HG03103 (cell line): ENCODE results near the gene FBXO48.

ENCODE experiments used
- ATAC-seq: cut with Tn5 transposase; IDR thresholded peaks from one replicate; pipeline ENCODE4 v1.9.1; 2021; ENCODE audit warnings: low read depth; ENCODE audit not compliant: unreplicated experiment

Gene FBXO48

GRCh38 chr2:68438455-68439303 lies 28.4 kb downstream of the FBXO48 start:
- no peak for ATAC-seq

- ATAC-seq, result no peak
These were observed 30.8 kb downstream of the FBXO48 start for GRCh38 chr2:68436270-68436669.

DNA sequence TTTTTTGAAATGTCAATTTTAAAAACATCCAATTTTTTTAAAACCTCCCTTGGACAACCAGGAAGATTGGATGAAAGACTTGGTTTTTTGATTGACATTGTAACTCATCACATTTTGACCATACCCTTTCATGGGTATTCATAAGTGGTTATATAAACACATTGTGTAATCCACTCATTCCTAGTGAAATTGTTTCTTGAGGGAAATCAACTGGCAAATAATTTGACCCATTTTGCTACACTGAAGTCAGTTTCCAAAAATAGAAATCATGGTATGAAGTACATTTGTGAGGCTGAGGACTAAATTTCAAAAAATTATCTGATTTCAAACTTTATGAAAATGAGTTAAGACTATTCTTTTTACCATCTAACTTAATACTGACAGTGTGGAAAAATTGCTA lies 31.5 kb downstream of the FBXO48 start:
- ATAC-seq, result no peak

- no peak for ATAC-seq
These were observed 32.1 kb downstream of the FBXO48 start for GRCh38 chr2:68434981-68435380.

GRCh38 chr2:68432696-68433658 lies 34.1 kb downstream of the FBXO48 start:
- no peak for ATAC-seq

GRCh38 chr2:68431316-68431972 lies 35.6 kb downstream of the FBXO48 start:
- no peak for ATAC-seq

GRCh38 chr2:68429311-68429826 lies 37.7 kb downstream of the FBXO48 start:
- no peak for ATAC-seq

- ATAC-seq, result no peak
These were observed 38.3 kb downstream of the FBXO48 start for GRCh38 chr2:68428746-68429145.

- no peak for ATAC-seq
These were observed 39.0 kb downstream of the FBXO48 start for GRCh38 chr2:68428126-68428525.

GRCh38 chr2:68426848-68427579 lies 40.1 kb downstream of the FBXO48 start:
- ATAC-seq, result no peak

GRCh38 chr2:68426446-68426845 lies 40.6 kb downstream of the FBXO48 start:
- no peak for ATAC-seq

DNA sequence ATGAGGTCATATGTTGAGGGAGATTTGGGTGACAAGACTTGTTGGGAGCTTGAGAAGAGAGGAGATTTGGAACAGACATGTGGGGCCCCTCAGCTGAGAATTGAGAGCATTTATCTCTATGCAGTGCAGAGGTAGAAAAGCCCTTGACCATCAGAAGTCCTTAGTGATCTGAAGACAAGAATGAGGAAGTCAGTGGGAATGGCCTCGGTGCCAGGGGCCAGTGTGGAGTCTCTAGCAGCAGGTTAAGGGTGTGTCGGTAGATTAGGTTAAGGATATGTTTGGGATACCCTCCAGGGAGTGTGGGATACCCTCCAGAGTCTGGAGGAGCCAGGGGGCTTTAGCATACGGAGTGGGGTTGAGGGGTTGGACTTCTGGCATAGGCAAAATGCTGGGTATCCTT lies 41.6 kb downstream of the FBXO48 start:
- no peak for ATAC-seq

- peak; percentile 67 for ATAC-seq
These were observed 43.0 kb downstream of the FBXO48 start for GRCh38 chr2:68423966-68424650.

DNA sequence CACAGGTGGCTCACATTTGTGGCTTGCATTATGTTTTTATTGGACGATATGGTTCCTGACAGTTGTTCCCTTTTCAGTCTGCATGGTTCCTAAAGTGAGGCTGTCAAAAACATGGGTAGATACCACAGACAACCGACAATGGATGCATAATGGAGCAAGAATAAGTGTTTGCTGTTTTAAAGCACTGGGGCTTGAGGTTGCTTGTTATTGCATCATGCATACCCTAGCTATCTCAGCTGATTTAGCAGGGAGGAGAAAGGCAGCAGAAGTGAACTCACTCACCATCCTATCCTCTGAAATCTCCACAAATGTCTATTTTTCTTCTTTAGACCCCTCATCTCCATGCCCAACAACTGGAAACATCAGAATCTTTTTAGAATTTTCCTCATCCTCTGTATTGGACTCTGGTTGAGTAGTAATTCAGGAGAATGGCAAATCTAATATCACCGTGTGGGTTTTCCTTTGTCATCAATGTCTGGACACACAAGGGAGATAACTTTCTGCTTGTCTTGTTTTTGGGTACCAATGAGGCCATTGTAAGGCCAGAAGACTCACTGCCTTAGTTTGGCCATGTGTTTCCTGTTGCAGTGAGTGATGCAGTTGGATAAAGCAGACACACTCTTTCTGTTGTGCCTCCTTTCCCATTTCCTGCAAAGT lies 46.7 kb downstream of the FBXO48 start:
- ATAC-seq, result no peak

GRCh38 chr2:68418855-68419254 lies 48.2 kb downstream of the FBXO48 start:
- no peak for ATAC-seq

DNA sequence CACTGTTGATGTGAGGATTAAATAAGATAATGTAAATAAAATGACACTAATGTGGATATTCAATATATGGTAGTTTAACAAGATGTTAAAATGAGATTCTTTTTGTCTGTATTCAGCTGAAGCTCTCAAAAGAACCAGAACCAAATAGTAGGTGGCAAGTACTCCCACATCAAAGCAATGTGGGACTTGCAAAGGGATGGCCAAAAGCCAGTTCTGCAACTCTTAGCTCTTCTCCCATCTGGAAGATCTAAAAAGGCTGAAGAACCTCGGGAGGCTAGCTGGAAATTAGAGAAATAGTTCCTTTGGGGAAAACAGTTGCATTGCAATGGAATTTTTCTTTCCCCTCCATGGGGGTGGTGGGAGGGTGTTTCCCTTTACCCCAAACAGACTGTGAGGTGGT lies 48.7 kb downstream of the FBXO48 start:
- no peak for ATAC-seq

- peak; percentile 41 for ATAC-seq
These were observed 49.2 kb downstream of the FBXO48 start for GRCh38 chr2:68417926-68418325.

DNA sequence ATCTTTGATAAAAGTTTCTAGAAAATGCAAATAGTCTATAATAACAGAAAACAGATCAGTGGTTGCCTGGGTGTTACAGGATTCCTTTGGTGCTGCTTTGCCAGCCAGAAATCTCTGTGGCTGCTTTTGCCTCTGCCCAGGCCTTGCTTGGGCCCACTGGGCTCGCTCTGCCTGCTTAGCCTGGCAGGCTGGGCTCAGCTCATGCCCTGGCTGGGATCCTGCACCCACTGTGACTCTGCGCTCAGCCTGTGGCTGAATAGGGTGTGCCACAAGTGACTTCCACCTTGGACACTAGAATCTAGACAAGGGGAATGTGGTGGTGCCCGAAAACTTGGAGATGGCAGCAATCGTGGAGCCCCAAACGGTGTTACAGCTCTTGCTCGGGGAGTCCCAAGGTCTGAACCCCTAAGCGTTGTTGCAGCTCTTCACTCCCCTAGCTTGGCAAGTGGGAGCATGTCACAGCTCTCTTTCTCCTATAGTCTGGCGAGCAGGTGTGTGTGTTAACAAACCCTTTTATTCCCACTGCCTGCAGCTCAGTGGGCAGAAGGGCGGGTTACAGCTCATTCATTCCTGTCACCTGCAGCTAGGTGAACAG lies 50.9 kb downstream of the FBXO48 start:
- no peak for ATAC-seq

GRCh38 chr2:68415521-68415920 lies 51.6 kb downstream of the FBXO48 start:
- no peak for ATAC-seq
